HFFc6 (cell line): ENCODE results near the gene SMYD5. TPM values are rescaled to one million over a fixed set of nuclear protein-coding genes. Genes with fewer than 3 reads are reported as not detected.
"Not testable (repeated sequence)": the region's sequence is repeated elsewhere in the genome, so short reads cannot be mapped to it uniquely, and the experiment has no call there.

Experiments
- DNase-seq: peaks from one replicate; pipeline ENCODE4 v3.0.0-alpha.2; 2018
- H3K27ac Mint-ChIP-seq: 2 replicates; pipeline ENCODE4 v1.8.0; 2020; ENCODE audit warnings: mild to moderate bottlenecking, mixed read lengths
- H3K27me3 Mint-ChIP-seq: 2 replicates; pipeline ENCODE4 v1.8.0; 2021; ENCODE audit warnings: mild to moderate bottlenecking, moderate library complexity, mixed read lengths; ENCODE audit not compliant: insufficient read depth
- H3K36me3 Mint-ChIP-seq: 2 replicates; pipeline ENCODE4 v1.8.0; 2021; ENCODE audit warnings: low read depth, mixed read lengths
- H3K4me1 Mint-ChIP-seq: 2 replicates; pipeline ENCODE4 v1.8.0; 2020; ENCODE audit warnings: low read depth, mixed read lengths
- H3K4me3 Mint-ChIP-seq: 2 replicates; pipeline ENCODE4 v1.8.0; 2020; ENCODE audit warnings: mild to moderate bottlenecking, moderate library complexity, mixed read lengths
- H3K9me3 Mint-ChIP-seq: 2 replicates; pipeline ENCODE4 v1.8.0; 2020; ENCODE audit warnings: mild to moderate bottlenecking, mixed read lengths
- total RNA-seq, 6 experiments: library from RNA; stranded (reverse); fragmentation: NEBNext Ultra II Directional; extraction: Animal tissue kit (Norgen Biotek cat#: 25700); gene quantifications; 2 replicates in 1 of 6; 3 replicates in 5 of 6; pipeline ENCODE4 v1.2.3, GENCODE V29; 2021
- TF ChIP-seq, protein P1 (sequence below): fragments of 200-600 bp; sonication (generic); IDR thresholded peaks from 2 replicates; pipeline ENCODE4 v1.5.0; 2021; ENCODE audit warnings: antibody characterized with exemption, mild to moderate bottlenecking

SMYD5 gene
- total RNA-seq, 6 experiments from 2014 or later = 19.3 to 27.6 (median 24.4) TPM

DNA sequence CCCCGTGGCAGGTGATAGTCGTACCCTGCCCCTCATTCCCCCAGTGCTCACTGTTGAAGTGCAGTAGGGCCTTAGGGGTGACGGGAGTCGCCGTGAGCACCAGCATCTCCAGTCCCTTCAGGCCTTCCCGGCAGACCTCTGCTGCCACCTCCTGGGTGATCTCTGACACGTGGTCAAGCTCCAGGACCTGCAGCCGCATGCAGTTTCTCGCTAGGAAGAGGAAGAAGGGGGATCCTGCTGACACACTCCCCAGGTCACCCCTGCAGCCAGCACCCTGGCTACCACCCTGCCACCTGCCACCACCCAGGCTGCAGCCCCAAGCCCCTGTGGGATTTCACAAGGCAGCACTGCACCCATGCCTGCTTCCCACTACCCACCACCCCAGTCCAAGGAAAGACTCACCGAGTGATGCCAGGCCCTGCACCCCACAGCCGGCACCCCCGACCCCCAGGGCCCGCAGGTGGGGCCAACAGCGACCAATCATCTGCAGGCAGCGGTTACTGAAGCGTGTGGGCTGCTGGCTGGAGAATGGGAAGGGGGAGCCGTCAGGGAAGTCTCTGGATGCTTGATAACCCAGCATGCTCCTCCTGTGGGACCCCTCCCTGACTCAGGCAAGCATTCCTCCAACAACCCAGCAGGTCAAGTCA, 46.4 kb downstream of the SMYD5 start:
- TF ChIP-seq, protein P1, sequence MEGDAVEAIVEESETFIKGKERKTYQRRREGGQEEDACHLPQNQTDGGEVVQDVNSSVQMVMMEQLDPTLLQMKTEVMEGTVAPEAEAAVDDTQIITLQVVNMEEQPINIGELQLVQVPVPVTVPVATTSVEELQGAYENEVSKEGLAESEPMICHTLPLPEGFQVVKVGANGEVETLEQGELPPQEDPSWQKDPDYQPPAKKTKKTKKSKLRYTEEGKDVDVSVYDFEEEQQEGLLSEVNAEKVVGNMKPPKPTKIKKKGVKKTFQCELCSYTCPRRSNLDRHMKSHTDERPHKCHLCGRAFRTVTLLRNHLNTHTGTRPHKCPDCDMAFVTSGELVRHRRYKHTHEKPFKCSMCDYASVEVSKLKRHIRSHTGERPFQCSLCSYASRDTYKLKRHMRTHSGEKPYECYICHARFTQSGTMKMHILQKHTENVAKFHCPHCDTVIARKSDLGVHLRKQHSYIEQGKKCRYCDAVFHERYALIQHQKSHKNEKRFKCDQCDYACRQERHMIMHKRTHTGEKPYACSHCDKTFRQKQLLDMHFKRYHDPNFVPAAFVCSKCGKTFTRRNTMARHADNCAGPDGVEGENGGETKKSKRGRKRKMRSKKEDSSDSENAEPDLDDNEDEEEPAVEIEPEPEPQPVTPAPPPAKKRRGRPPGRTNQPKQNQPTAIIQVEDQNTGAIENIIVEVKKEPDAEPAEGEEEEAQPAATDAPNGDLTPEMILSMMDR = peak; percentile 75
- H3K4me3 Mint-ChIP-seq = no peak overlapping the region
- H3K36me3 Mint-ChIP-seq = no peaks in the 10 kb centered on the region
- H3K27ac Mint-ChIP-seq = no peak overlapping the region
- H3K9me3 Mint-ChIP-seq = no peaks in the 10 kb centered on the region
- peak; percentile 56 for DNase-seq
- peaks cover 17% of the 10 kb centered on the region for H3K27me3 Mint-ChIP-seq
- H3K4me1 Mint-ChIP-seq = no peaks in the 10 kb centered on the region

DNA sequence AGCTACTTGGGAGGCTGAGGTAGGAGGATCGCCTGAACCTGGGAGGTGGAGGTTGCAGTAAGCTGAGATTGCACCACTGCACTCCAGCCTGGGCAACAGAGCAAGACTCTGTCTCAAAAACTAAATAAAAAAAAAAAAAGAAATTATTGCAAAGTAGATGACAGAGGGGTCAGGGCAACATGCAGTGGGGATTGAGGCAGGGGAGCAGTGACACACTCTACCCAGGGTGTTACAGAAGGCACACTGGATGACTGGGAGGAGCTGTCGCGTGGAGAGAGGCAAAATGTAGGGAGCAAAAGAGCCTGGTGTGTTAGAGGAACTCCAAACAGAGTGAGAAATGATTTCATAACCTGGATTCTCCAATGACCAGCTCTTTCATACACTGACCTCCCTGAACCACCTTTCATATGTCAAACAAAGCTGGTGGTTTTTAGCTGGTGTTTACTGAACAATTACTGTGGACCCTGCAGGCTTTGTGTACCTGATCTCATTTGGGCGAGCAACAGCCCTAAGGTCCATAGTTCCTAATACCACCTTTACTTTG, 48.1 kb downstream of the SMYD5 start:
- Mint-ChIP-seq H3K4me3 (no peak overlapping the region), H3K27me3 (peaks cover 25% of the 10 kb centered on the region), H3K36me3 (no peaks in the 10 kb centered on the region), H3K27ac (no peak overlapping the region), H3K4me1 (no peaks in the 10 kb centered on the region), H3K9me3 (no peaks in the 10 kb centered on the region)
- no peak for DNase-seq
- TF ChIP-seq, protein P1 = no peak

DNA sequence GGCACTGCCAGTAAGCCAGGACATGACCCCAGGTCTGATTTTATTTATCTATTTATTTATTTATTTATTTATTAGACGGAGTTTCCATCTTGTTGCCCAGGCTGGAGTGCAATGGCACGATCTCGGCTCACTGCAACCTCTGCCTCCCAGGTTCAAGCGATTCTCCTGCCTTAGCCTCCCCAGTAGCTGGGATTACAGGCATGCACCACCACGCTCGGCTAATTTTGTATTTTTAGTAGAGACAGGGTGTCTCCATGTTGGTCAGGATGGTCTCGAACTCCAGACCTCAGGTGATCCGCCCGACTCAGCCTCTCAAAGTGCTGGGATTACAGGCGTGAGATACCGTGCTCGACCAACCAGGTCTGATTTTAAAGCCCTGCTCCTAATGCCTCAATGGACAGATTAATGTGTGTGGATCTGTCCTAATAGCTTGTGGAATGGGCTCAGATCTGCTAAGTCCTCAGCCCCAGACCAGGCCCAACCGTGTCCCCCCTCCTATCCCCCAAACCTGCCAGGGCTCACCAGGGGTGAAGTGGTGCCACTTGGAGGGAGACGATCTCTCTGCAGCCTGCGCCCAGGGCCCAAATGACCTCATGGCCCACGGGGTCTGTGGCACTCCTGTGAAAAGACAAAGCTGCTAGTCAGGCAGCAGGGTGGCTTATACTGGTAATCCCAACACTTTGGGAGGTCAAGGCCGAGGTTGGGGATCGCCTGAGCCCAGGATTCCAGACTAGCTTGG, 48.8 kb downstream of the SMYD5 start:
- peaks cover 26% of the 10 kb centered on the region for H3K27me3 Mint-ChIP-seq
- H3K36me3 Mint-ChIP-seq, H3K4me3 Mint-ChIP-seq, H3K27ac Mint-ChIP-seq, H3K4me1 Mint-ChIP-seq, DNase-seq, H3K9me3 Mint-ChIP-seq: not testable (repeated sequence)

DNA sequence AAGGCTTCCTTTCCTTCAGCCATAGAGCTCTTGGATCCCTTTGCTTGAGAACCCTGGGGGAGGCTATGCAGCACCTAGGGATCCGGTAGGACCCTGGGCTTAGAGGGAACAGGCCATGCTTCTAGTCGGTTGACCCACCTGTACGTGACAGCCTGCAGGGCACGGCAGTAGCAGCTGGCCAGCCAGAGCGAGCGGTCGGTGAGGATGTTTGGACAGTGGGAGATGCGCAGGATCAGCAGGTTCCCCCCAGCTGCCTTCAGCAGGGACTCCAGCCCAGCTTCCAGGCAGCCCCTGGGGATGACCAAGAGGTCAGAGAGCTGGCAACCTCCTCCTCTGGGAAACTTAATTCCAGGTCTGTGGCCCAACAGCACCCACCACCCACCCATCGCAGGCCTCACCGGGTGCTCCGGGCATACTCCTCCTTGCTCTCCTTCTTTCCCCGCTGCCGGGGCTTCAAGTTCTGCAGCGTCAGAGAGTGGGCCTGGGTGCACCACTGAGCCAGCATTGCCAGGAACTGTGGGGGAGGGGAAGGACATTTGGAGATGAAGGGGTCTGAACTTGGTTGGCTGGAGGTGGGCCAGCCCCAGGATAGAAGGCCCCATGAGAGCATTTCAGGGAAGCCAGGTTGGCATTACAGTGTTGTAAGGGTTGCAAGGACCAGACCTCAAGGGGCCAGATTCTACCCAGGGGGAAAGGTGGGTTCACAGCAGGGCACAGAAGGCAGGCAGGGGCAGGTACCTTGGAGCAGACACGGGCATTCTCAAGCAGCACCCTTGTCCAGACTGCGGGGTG, 49.7 kb downstream of the SMYD5 start:
- no peak for DNase-seq
- no peaks in the 10 kb centered on the region for H3K9me3 Mint-ChIP-seq

DNA sequence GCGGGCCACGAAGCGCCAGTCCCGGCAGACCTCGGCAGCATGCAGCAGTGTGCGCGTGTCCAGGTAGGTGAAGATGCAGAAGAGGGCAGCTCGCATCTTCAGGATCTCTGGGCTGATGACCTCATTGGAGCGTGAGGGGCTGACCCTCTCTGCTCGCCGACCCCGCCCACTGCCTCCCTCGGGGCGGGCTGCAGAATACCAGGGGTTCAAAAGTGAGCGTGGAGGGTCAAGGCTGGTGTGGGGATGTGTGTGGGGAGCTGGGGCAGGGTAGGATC, 50.2 kb downstream of the SMYD5 start:
- Mint-ChIP-seq H3K36me3 (peaks cover 7% of the 10 kb centered on the region; the same call in 1 of the 2 replicates), H3K27me3 (peaks cover 32% of the 10 kb centered on the region), H3K27ac (no peak overlapping the region), H3K4me1 (no peaks in the 10 kb centered on the region), H3K4me3 (no peak overlapping the region), H3K9me3 (no peaks in the 10 kb centered on the region)
- TF ChIP-seq, protein P1 = no peak
- no peak for DNase-seq

More for the DNA sequence above, 49.7 kb downstream of the SMYD5 start:
- Mint-ChIP-seq H3K36me3 (peaks cover 7% of the 10 kb centered on the region; the same call in 1 of the 2 replicates), H3K4me3 (no peak overlapping the region), H3K4me1 (no peaks in the 10 kb centered on the region), H3K27ac (no peak overlapping the region), H3K27me3 (peaks cover 34% of the 10 kb centered on the region)
- TF ChIP-seq, protein P1 = no peak
